Smooth muscle cell (in vitro differentiated cells): Measurements from ENCODE around the gene NFIA. TPM values are rescaled to one million over a fixed set of nuclear protein-coding genes. Genes with fewer than 3 reads are reported as not detected.

Experiments
- DNase-seq: peaks from one replicate; lab custom pipeline; 2025; ENCODE audit not compliant: unreplicated experiment; lab: John Stamatoyannopoulos, UW
- H2AFZ ChIP-seq: fragments of 200-600 bp; sonication (generic); 2 replicates; pipeline ENCODE4 v1.6.0; 2016; ENCODE audit warnings: antibody characterized with exemption, low read depth, mild to moderate bottlenecking
- H3F3A ChIP-seq: fragments of 200-600 bp; sonication (generic); 2 replicates; pipeline ENCODE4 v1.6.0; 2017; ENCODE audit warnings: antibody characterized with exemption, low read depth
- H3K27ac ChIP-seq: fragments of 200-600 bp; sonication (generic); 2 replicates; pipeline ENCODE4 v1.5.1; 2016; ENCODE audit warnings: low read depth, mild to moderate bottlenecking
- H3K27me3 ChIP-seq: fragments of 200-600 bp; sonication (generic); 2 replicates; pipeline ENCODE4 v1.6.1; 2016; ENCODE audit warnings: low read depth, mild to moderate bottlenecking
- H3K36me3 ChIP-seq: fragments of 200-600 bp; sonication (generic); 2 replicates; pipeline ENCODE4 v1.5.1; 2016; ENCODE audit warnings: low read depth
- H3K4me1 ChIP-seq: fragments of 200-600 bp; sonication (generic); 2 replicates; pipeline ENCODE4 v1.5.1; 2016; ENCODE audit warnings: low read depth
- H3K4me2 ChIP-seq: fragments of 200-600 bp; sonication (generic); 2 replicates; pipeline ENCODE4 v1.6.0; 2016; ENCODE audit warnings: mild to moderate bottlenecking
- H3K4me3 ChIP-seq: fragments of 200-600 bp; sonication (generic); 2 replicates; pipeline ENCODE4 v1.5.1; 2016; ENCODE audit warnings: mild to moderate bottlenecking
- H3K79me2 ChIP-seq: fragments of 200-600 bp; sonication (generic); 2 replicates; pipeline ENCODE4 v1.6.0; 2016; ENCODE audit warnings: low read depth, mild to moderate bottlenecking
- H3K9ac ChIP-seq: fragments of 200-600 bp; sonication (generic); 2 replicates; pipeline ENCODE4 v1.6.0; 2016; ENCODE audit warnings: low read depth
- H3K9me3 ChIP-seq: fragments of 200-600 bp; sonication (generic); replicated peaks from 2 replicates; pipeline ENCODE4 v1.5.1; 2016; ENCODE audit warnings: low read depth
- H4K20me1 ChIP-seq: fragments of 200-600 bp; sonication (generic); 2 replicates; pipeline ENCODE4 v1.6.0; 2016; ENCODE audit warnings: low read depth
- CTCF ChIP-seq: fragments of 200-600 bp; sonication (generic); IDR thresholded peaks from 2 replicates; pipeline ENCODE4 v1.5.1; 2017; ENCODE audit warnings: borderline replicate concordance, mild to moderate bottlenecking, antibody characterized with exemption; ENCODE audit not compliant: insufficient read depth, poor library complexity, severe bottlenecking
- WGBS: methylation state at CpG from one replicate; pipeline ENCODE4 v1.1.7; 2016; ENCODE audit warnings: low lambda C conversion rate; 5-methylcytosine and 5-hydroxymethylcytosine counted together
- polyA plus RNA-seq: library from polyadenylated mRNA; unstranded; fragments of >200 nt; fragmentation: Nextera tagmentation; extraction: Ambion mirVana; gene quantifications from 2 replicates; pipeline ENCODE4 v1.2.1, GENCODE V29; 2016
- total RNA-seq: library from RNA; depleted of rRNA; stranded (reverse); fragments of >200 nt; gene quantifications from 2 replicates; pipeline ENCODE4 v1.2.3, GENCODE V29; 2014

Gene NFIA
- total and polyA plus RNA-seq, 2 experiments from 2014 or later, result 5.0 to 6.2 TPM

DNA sequence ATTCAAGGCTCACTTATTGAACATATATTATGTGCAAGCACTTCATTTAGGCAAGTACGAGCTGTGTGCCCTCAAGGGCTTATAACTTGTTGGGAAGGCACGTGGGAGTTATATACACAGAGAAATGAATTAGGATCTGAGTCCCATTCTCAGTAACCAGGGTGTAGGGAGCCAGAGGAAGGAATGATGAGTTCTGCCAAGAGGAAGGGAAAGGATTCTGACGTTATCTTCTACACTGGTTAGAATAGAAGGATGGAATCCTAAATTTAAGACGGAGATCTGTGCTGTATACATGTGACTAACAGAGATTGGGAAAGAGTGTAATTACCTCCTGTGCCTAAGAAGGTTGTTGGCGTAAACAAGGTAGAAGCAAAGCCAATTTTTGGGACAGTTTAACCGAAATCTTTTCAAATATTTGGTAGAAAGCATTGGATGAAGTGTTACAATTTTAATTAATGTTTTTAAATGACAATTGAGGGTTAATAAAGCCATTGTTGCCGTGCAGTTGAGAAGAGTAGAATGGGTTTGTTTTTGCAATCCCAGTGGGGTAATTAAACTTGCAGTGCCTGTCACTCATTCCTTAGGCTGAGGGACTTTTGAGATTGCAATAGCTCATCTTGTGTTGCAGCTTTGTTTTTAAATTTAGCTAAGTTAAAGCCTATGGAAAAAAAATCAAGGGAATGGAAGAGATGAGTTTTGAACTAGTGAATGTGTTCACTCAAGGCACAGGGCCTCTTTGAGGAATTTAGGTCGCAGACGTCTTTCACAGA is 177.2 kb downstream of the NFIA start:
- Histone ChIP-seq H3K9me3 (no peaks in the 10 kb centered on the region), H3F3A (no peaks in the 10 kb centered on the region), H4K20me1 (no peaks in the 10 kb centered on the region), H3K79me2 (no peaks in the 10 kb centered on the region), H3K4me2 (no peak overlapping the region), H3K4me3 (no peak overlapping the region), H3K27me3 (no peaks in the 10 kb centered on the region), H3K36me3 (no peaks in the 10 kb centered on the region), H3K4me1 (peaks cover 6% of the 10 kb centered on the region), H3K9ac (no peak overlapping the region), H2AFZ (no peak overlapping the region), H3K27ac (no peak overlapping the region)
- no peak for TF ChIP-seq CTCF
- WGBS, result 77% methylated on average over 9 of the region's 9 CpGs
- DNase-seq, result no peak

DNA sequence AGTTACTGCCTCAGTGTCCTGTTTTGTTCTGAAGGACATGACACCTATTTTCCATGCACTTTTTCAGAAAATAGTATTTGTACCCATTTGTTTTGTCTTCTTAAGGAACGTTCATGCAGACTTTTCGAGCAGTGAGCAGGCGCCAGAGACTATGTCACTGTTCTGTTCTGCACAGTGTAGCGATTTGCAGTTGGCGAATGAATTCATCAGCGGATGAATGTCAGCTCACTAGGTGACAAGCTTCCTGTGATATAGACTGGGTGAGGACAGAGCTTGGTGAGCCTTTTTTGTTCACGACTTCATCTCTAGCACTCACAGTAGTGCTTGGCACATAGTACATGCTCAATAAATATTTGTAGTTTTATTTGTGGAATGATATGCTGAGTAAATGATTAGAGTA is 177.8 kb downstream of the NFIA start:
- 97% methylated on average over 7 of the region's 7 CpGs for WGBS
- DNase-seq, result no peak
- Histone ChIP-seq H3K79me2 (no peaks in the 10 kb centered on the region), H3K27me3 (no peaks in the 10 kb centered on the region), H3K9me3 (no peaks in the 10 kb centered on the region), H3K9ac (no peak overlapping the region), H3F3A (no peaks in the 10 kb centered on the region), H2AFZ (no peak overlapping the region), H4K20me1 (no peaks in the 10 kb centered on the region), H3K4me3 (no peak overlapping the region), H3K27ac (no peak overlapping the region), H3K4me2 (no peak overlapping the region), H3K4me1 (no peaks in the 10 kb centered on the region), H3K36me3 (no peaks in the 10 kb centered on the region)
- no peak for TF ChIP-seq CTCF

DNA sequence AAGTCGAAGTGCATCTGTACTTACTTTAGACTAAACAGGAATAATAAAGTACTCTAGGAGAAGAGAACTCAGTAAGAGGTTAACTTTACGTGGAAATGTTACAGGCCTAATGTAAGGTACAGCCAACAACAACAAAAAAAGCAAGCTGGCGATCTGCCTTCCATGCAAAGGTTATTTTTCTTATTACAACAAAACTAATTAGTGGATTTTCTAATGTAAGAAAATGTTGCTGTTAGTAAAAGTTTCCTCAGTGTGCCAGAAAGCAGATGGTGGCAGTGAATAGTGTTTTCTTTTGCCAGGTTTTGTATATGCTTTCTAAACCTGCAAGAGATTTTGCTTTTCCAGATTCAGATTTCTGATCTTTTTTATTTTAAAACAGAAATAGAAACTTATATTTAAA is 179.2 kb downstream of the NFIA start:
- Histone ChIP-seq H4K20me1 (no peaks in the 10 kb centered on the region), H3K36me3 (no peaks in the 10 kb centered on the region), H3F3A (no peaks in the 10 kb centered on the region), H3K9ac (no peak overlapping the region), H3K9me3 (no peaks in the 10 kb centered on the region), H3K79me2 (no peaks in the 10 kb centered on the region), H3K4me2 (no peak overlapping the region), H2AFZ (no peak overlapping the region), H3K27me3 (no peaks in the 10 kb centered on the region), H3K4me1 (no peaks in the 10 kb centered on the region), H3K27ac (no peak overlapping the region), H3K4me3 (no peak overlapping the region)
- TF ChIP-seq CTCF, result no peak
- DNase-seq, result no peak
- 91% methylated on average over 3 of the region's 3 CpGs for WGBS
